ENCODE results near the gene MT1HL1. TPM values are rescaled to one million over a fixed set of nuclear protein-coding genes. Genes with fewer than 3 reads are reported as not detected.

MT1HL1 gene
- total and polyA plus RNA-seq, 5 donors from 2014 or later = not detected

- H3K27ac ChIP-seq (ENCODE audit: insufficient read depth, low read length, poor library complexity, severe bottlenecking) = no peak overlapping the region
- no peaks in the 10 kb centered on the region for H3K4me1 Mint-ChIP-seq
- no peak for DNase-seq
- H3K9me3 Mint-ChIP-seq = peaks cover 0 to 3% (median 0%) of the 10 kb centered on the region in 7 donors
- H3K36me3 ChIP-seq (ENCODE audit: control insufficient read depth, insufficient read depth, low read length) = no peaks in the 10 kb centered on the region
- peaks cover 4% of the 10 kb centered on the region for H3K27me3 Mint-ChIP-seq
- H3K36me3 Mint-ChIP-seq = no peaks in the 10 kb centered on the region
- no peak overlapping the region for H3K4me3 Mint-ChIP-seq
- ATAC-seq (ENCODE audit: low read depth in 2 of 2) = no peak
- no peaks in the 10 kb centered on the region for H3K27me3 ChIP-seq (ENCODE audit: control insufficient read depth, insufficient read depth, low read length)
- H3K4me1 ChIP-seq (ENCODE audit: control insufficient read depth, insufficient read depth, low read length, poor library complexity, severe bottlenecking) = no peaks in the 10 kb centered on the region
- no peak overlapping the region for H3K27ac Mint-ChIP-seq
- no peak overlapping the region for H3K4me3 ChIP-seq (ENCODE audit: low read depth, low read length)
- no peaks in the 10 kb centered on the region for H3K9me3 ChIP-seq (ENCODE audit: control insufficient read depth in 2 of 2, low read length in 2 of 2)
Measured at GRCh38 chr1:237032029-237032428, 27.8 kb upstream of the MT1HL1 start.

GRCh38 chr1:237031480-237031879, 27.2 kb upstream of the MT1HL1 start:
- H3K27me3 Mint-ChIP-seq = peaks cover 4% of the 10 kb centered on the region
- Histone ChIP-seq H3K4me1 (ENCODE audit: control insufficient read depth, insufficient read depth, low read length, poor library complexity, severe bottlenecking) (no peaks in the 10 kb centered on the region), H3K36me3 (ENCODE audit: control insufficient read depth, insufficient read depth, low read length) (no peaks in the 10 kb centered on the region), H3K27me3 (ENCODE audit: control insufficient read depth, insufficient read depth, low read length) (no peaks in the 10 kb centered on the region), H3K27ac (ENCODE audit: insufficient read depth, low read length, poor library complexity, severe bottlenecking) (no peak overlapping the region), H3K9me3 (ENCODE audit: control insufficient read depth in 2 of 2, low read length in 2 of 2) (no peaks in the 10 kb centered on the region), H3K4me3 (ENCODE audit: low read depth, low read length) (no peak overlapping the region)
- H3K36me3 Mint-ChIP-seq = no peaks in the 10 kb centered on the region
- H3K4me3 Mint-ChIP-seq = no peak overlapping the region
- ATAC-seq (ENCODE audit: low read depth in 2 of 2) (no peak), DNase-seq (no peak)
- peaks cover 0 to 3% (median 0%) of the 10 kb centered on the region in 7 donors for H3K9me3 Mint-ChIP-seq
- H3K4me1 Mint-ChIP-seq = no peaks in the 10 kb centered on the region
- no peak overlapping the region for H3K27ac Mint-ChIP-seq

GRCh38 chr1:237029850-237030535, 25.8 kb upstream of the MT1HL1 start:
- Mint-ChIP-seq H3K4me1 (no peaks in the 10 kb centered on the region), H3K4me3 (no peak overlapping the region), H3K27me3 (peaks cover 4% of the 10 kb centered on the region), H3K27ac (no peak overlapping the region), H3K9me3 (peaks cover 0 to 7% (median 4%) of the 10 kb centered on the region in 7 donors), H3K36me3 (no peaks in the 10 kb centered on the region)
- Histone ChIP-seq H3K4me3 (ENCODE audit: low read depth, low read length) (no peak overlapping the region), H3K36me3 (ENCODE audit: control insufficient read depth, insufficient read depth, low read length) (no peaks in the 10 kb centered on the region), H3K9me3 (ENCODE audit: control insufficient read depth in 2 of 2, low read length in 2 of 2) (no peaks in the 10 kb centered on the region), H3K27ac (ENCODE audit: insufficient read depth, low read length, poor library complexity, severe bottlenecking) (no peak overlapping the region), H3K27me3 (ENCODE audit: control insufficient read depth, insufficient read depth, low read length) (no peaks in the 10 kb centered on the region), H3K4me1 (ENCODE audit: control insufficient read depth, insufficient read depth, low read length, poor library complexity, severe bottlenecking) (no peaks in the 10 kb centered on the region)
- ATAC-seq (ENCODE audit: low read depth in 2 of 2) (no peak), DNase-seq (no peak)

- DNase-seq = no peak
- Histone ChIP-seq H3K4me1 (ENCODE audit: control insufficient read depth, insufficient read depth, low read length, poor library complexity, severe bottlenecking) (no peaks in the 10 kb centered on the region), H3K27ac (ENCODE audit: insufficient read depth, low read length, poor library complexity, severe bottlenecking) (no peak overlapping the region), H3K36me3 (ENCODE audit: control insufficient read depth, insufficient read depth, low read length) (no peaks in the 10 kb centered on the region), H3K4me3 (ENCODE audit: low read depth, low read length) (no peak overlapping the region), H3K27me3 (ENCODE audit: control insufficient read depth, insufficient read depth, low read length) (no peaks in the 10 kb centered on the region), H3K9me3 (ENCODE audit: control insufficient read depth in 2 of 2, low read length in 2 of 2) (no peaks in the 10 kb centered on the region)
- Mint-ChIP-seq H3K4me3 (no peak overlapping the region), H3K9me3 (peaks cover 0 to 7% (median 4%) of the 10 kb centered on the region in 7 donors), H3K27me3 (peaks cover 4% of the 10 kb centered on the region), H3K4me1 (no peaks in the 10 kb centered on the region), H3K27ac (no peak overlapping the region), H3K36me3 (no peaks in the 10 kb centered on the region)
- ATAC-seq (ENCODE audit: low read depth in 2 of 2) = no peak
Measured at GRCh38 chr1:237029240-237029639, 25.0 kb upstream of the MT1HL1 start.

- Mint-ChIP-seq H3K27ac (no peak overlapping the region), H3K9me3 (peaks cover 0 to 7% (median 4%) of the 10 kb centered on the region in 7 donors), H3K36me3 (no peaks in the 10 kb centered on the region), H3K27me3 (peaks cover 4% of the 10 kb centered on the region), H3K4me1 (no peaks in the 10 kb centered on the region), H3K4me3 (no peak overlapping the region)
- H3K4me3 ChIP-seq (ENCODE audit: low read depth, low read length) = no peak overlapping the region
- no peaks in the 10 kb centered on the region for H3K4me1 ChIP-seq (ENCODE audit: control insufficient read depth, insufficient read depth, low read length, poor library complexity, severe bottlenecking)
- H3K36me3 ChIP-seq (ENCODE audit: control insufficient read depth, insufficient read depth, low read length) = no peaks in the 10 kb centered on the region
- H3K9me3 ChIP-seq (ENCODE audit: control insufficient read depth in 2 of 2, low read length in 2 of 2) = no peaks in the 10 kb centered on the region
- ATAC-seq (ENCODE audit: low read depth in 2 of 2) (no peak), DNase-seq (no peak)
- no peaks in the 10 kb centered on the region for H3K27me3 ChIP-seq (ENCODE audit: control insufficient read depth, insufficient read depth, low read length)
- no peak overlapping the region for H3K27ac ChIP-seq (ENCODE audit: insufficient read depth, low read length, poor library complexity, severe bottlenecking)
Measured at GRCh38 chr1:237025358-237026074, 21.3 kb upstream of the MT1HL1 start.

- Histone ChIP-seq H3K4me1 (ENCODE audit: control insufficient read depth, insufficient read depth, low read length, poor library complexity, severe bottlenecking) (no peaks in the 10 kb centered on the region), H3K27me3 (ENCODE audit: control insufficient read depth, insufficient read depth, low read length) (no peaks in the 10 kb centered on the region), H3K4me3 (ENCODE audit: low read depth, low read length) (no peak overlapping the region), H3K9me3 (ENCODE audit: control insufficient read depth in 2 of 2, low read length in 2 of 2) (no peaks in the 10 kb centered on the region), H3K27ac (ENCODE audit: insufficient read depth, low read length, poor library complexity, severe bottlenecking) (no peak overlapping the region), H3K36me3 (ENCODE audit: control insufficient read depth, insufficient read depth, low read length) (no peaks in the 10 kb centered on the region)
- DNase-seq (no peak), ATAC-seq (ENCODE audit: low read depth in 2 of 2) (no peak)
- H3K36me3 Mint-ChIP-seq = no peaks in the 10 kb centered on the region
- no peak overlapping the region for H3K27ac Mint-ChIP-seq
- peaks cover 0 to 4% (median 0%) of the 10 kb centered on the region in 4 donors for H3K4me1 Mint-ChIP-seq
- peaks cover 0 to 2% (median 0%) of the 10 kb centered on the region in 7 donors for H3K9me3 Mint-ChIP-seq
- H3K27me3 Mint-ChIP-seq = no peaks in the 10 kb centered on the region
- no peak overlapping the region for H3K4me3 Mint-ChIP-seq
Measured at GRCh38 chr1:237018896-237019295, 14.7 kb upstream of the MT1HL1 start.

GRCh38 chr1:237016626-237017025, 12.4 kb upstream of the MT1HL1 start:
- Histone ChIP-seq H3K27ac (ENCODE audit: insufficient read depth, low read length, poor library complexity, severe bottlenecking) (no peak overlapping the region), H3K4me3 (ENCODE audit: low read depth, low read length) (no peak overlapping the region), H3K4me1 (ENCODE audit: control insufficient read depth, insufficient read depth, low read length, poor library complexity, severe bottlenecking) (no peaks in the 10 kb centered on the region), H3K36me3 (ENCODE audit: control insufficient read depth, insufficient read depth, low read length) (no peaks in the 10 kb centered on the region), H3K9me3 (ENCODE audit: control insufficient read depth in 2 of 2, low read length in 2 of 2) (no peaks in the 10 kb centered on the region), H3K27me3 (ENCODE audit: control insufficient read depth, insufficient read depth, low read length) (no peaks in the 10 kb centered on the region)
- Mint-ChIP-seq H3K4me1 (peaks cover 0 to 4% (median 0%) of the 10 kb centered on the region in 4 donors), H3K9me3 (peaks cover 0 to 2% (median 0%) of the 10 kb centered on the region in 7 donors), H3K27ac (no peak overlapping the region), H3K27me3 (no peaks in the 10 kb centered on the region), H3K36me3 (no peaks in the 10 kb centered on the region), H3K4me3 (no peak overlapping the region)
- ATAC-seq (ENCODE audit: low read depth in 2 of 2) = no peak
- DNase-seq = no peak

GRCh38 chr1:237013608-237014007, 9.4 kb upstream of the MT1HL1 start:
- H3K36me3 ChIP-seq (ENCODE audit: control insufficient read depth, insufficient read depth, low read length) = no peaks in the 10 kb centered on the region
- H3K27me3 ChIP-seq (ENCODE audit: control insufficient read depth, insufficient read depth, low read length) = no peaks in the 10 kb centered on the region
- ATAC-seq (ENCODE audit: low read depth in 2 of 2) (no peak), DNase-seq (no peak)
- H3K4me1 Mint-ChIP-seq = peaks cover 0 to 4% (median 0%) of the 10 kb centered on the region in 4 donors
- peaks cover 0 to 3% (median 0%) of the 10 kb centered on the region in 7 donors for H3K9me3 Mint-ChIP-seq
- H3K27me3 Mint-ChIP-seq = no peaks in the 10 kb centered on the region
- no peaks in the 10 kb centered on the region for H3K4me1 ChIP-seq (ENCODE audit: control insufficient read depth, insufficient read depth, low read length, poor library complexity, severe bottlenecking)
- H3K27ac ChIP-seq (ENCODE audit: insufficient read depth, low read length, poor library complexity, severe bottlenecking) = no peak overlapping the region
- no peaks in the 10 kb centered on the region for H3K9me3 ChIP-seq (ENCODE audit: control insufficient read depth in 2 of 2, low read length in 2 of 2)
- no peak overlapping the region for H3K4me3 ChIP-seq (ENCODE audit: low read depth, low read length)
- H3K27ac Mint-ChIP-seq = no peak overlapping the region
- no peak overlapping the region for H3K4me3 Mint-ChIP-seq
- H3K36me3 Mint-ChIP-seq = no peaks in the 10 kb centered on the region
